22Rv1 (cell line): Measurements from ENCODE around the gene EEPD1.

Experiments used
- CTCF ChIP-seq: fragments of 450-650 bp; IDR thresholded peaks from 2 replicates; pipeline ENCODE4 v1.5.1; 2017; ENCODE audit warnings: mild to moderate bottlenecking
- ZFX ChIP-seq: fragments of 450-650 bp; IDR thresholded peaks from 2 replicates; pipeline ENCODE4 v1.6.1; 2017; ENCODE audit warnings: antibody characterized with exemption, borderline replicate concordance

- TF ChIP-seq CTCF = no peak
- TF ChIP-seq ZFX = no peak
Measured at GRCh38 chr7:36217961-36218284, 64.9 kb downstream of the EEPD1 start.
